HG03045 (cell line): ENCODE measurements around the gene ANAPC2.

ENCODE experiments used
- ATAC-seq: cut with Tn5 transposase; IDR thresholded peaks from one replicate; pipeline ENCODE4 v1.9.1; 2021; ENCODE audit warnings: mild to moderate bottlenecking, moderate library complexity; ENCODE audit not compliant: unreplicated experiment

Gene ANAPC2

GRCh38 chr9:137176302-137177182 is 11.8 kb downstream of the ANAPC2 start:
- no peak for ATAC-seq

GRCh38 chr9:137175345-137175961 is 12.9 kb downstream of the ANAPC2 start:
- ATAC-seq, result no peak

- ATAC-seq, result no peak
Measured at GRCh38 chr9:137174722-137175293, 13.6 kb downstream of the ANAPC2 start.

- no peak for ATAC-seq
Measured at GRCh38 chr9:137173796-137174664, 14.3 kb downstream of the ANAPC2 start.

GRCh38 chr9:137172901-137173795 is 15.2 kb downstream of the ANAPC2 start:
- ATAC-seq, result no peak

GRCh38 chr9:137171149-137171900 is 17.0 kb downstream of the ANAPC2 start:
- ATAC-seq, result no peak

- ATAC-seq, result no peak
Measured at GRCh38 chr9:137170486-137171148, 17.7 kb downstream of the ANAPC2 start.

- no peak for ATAC-seq
Measured at GRCh38 chr9:137169896-137170358, 18.4 kb downstream of the ANAPC2 start, which contains the start of gene LRRC26. Gene LRRC26 (minus strand): TSS chr9:137170051. CDS start chr9:137169943, 108 bp downstream.

- no peak for ATAC-seq
Measured at GRCh38 chr9:137168904-137169856, 19.2 kb downstream of the ANAPC2 start.

GRCh38 chr9:137168573-137168903 is 19.8 kb downstream of the ANAPC2 start:
- no peak for ATAC-seq

- no peak for ATAC-seq
Measured at GRCh38 chr9:137167747-137168572, 20.4 kb downstream of the ANAPC2 start.

GRCh38 chr9:137167277-137167746 is 21.0 kb downstream of the ANAPC2 start:
- ATAC-seq, result no peak

GRCh38 chr9:137166380-137167229 is 21.8 kb downstream of the ANAPC2 start:
- no peak for ATAC-seq

GRCh38 chr9:137165250-137165836 is 23.0 kb downstream of the ANAPC2 start:
- no peak for ATAC-seq
